Measurements from ENCODE around the gene CSTF3. TPM values are rescaled to one million over a fixed set of nuclear protein-coding genes. Genes with fewer than 3 reads are reported as not detected.
A peak's percentile ranks its signal among the peaks of the same experiment; 100 is the strongest.

The CSTF3 gene
- total RNA-seq, 1 donor from 2014 or later = 16.6 TPM

GRCh38 chr11:33094157-33094556, 67.1 kb downstream of the CSTF3 start:
- no peak for FAIRE-seq
- DNase-seq (ENCODE audit: low read depth) = no peak

GRCh38 chr11:33089776-33090175, 71.5 kb downstream of the CSTF3 start:
- Histone ChIP-seq H3K27me3 (ENCODE audit: control insufficient read depth, insufficient read depth, low read length) (no peaks in the 10 kb centered on the region), H3K36me3 (ENCODE audit: control insufficient read depth, insufficient read depth, low read length) (no peaks in the 10 kb centered on the region), H3K4me3 (ENCODE audit: low read depth, low read length) (no peak overlapping the region)
- FAIRE-seq = no peak
- no peak for TF ChIP-seq CTCF (IDR thresholded peaks at IDR 0.05; ENCODE audit: insufficient read depth, low read length, severe bottlenecking)
- peak; percentile 21 for DNase-seq (ENCODE audit: low read depth)

More at GRCh38 chr11:33094157-33094556, 67.1 kb downstream of the CSTF3 start:
- no peak overlapping the region for H3K4me3 ChIP-seq (ENCODE audit: low read depth, low read length)
- TF ChIP-seq CTCF (IDR thresholded peaks at IDR 0.05; ENCODE audit: insufficient read depth, low read length, severe bottlenecking) = no peak
- peaks cover 3% of the 10 kb centered on the region for H3K36me3 ChIP-seq (ENCODE audit: control insufficient read depth, insufficient read depth, low read length)
- H3K27me3 ChIP-seq (ENCODE audit: control insufficient read depth, insufficient read depth, low read length) = no peaks in the 10 kb centered on the region

- FAIRE-seq (no peak), DNase-seq (ENCODE audit: low read depth) (no peak)
- Histone ChIP-seq H3K27me3 (ENCODE audit: control insufficient read depth, insufficient read depth, low read length) (no peaks in the 10 kb centered on the region), H3K36me3 (ENCODE audit: control insufficient read depth, insufficient read depth, low read length) (no peaks in the 10 kb centered on the region), H3K4me3 (ENCODE audit: low read depth, low read length) (no peak overlapping the region)
- no peak for TF ChIP-seq CTCF (IDR thresholded peaks at IDR 0.05; ENCODE audit: insufficient read depth, low read length, severe bottlenecking)
Observed at GRCh38 chr11:33086017-33086416, 75.3 kb downstream of the CSTF3 start.

GRCh38 chr11:33083918-33084317, 77.4 kb downstream of the CSTF3 start:
- TF ChIP-seq CTCF (IDR thresholded peaks at IDR 0.05; ENCODE audit: insufficient read depth, low read length, severe bottlenecking) = no peak
- FAIRE-seq (no peak), DNase-seq (ENCODE audit: low read depth) (no peak)
- no peak overlapping the region for H3K4me3 ChIP-seq (ENCODE audit: low read depth, low read length)
- no peaks in the 10 kb centered on the region for H3K27me3 ChIP-seq (ENCODE audit: control insufficient read depth, insufficient read depth, low read length)
- no peaks in the 10 kb centered on the region for H3K36me3 ChIP-seq (ENCODE audit: control insufficient read depth, insufficient read depth, low read length)

GRCh38 chr11:33072465-33072864, 88.8 kb downstream of the CSTF3 start:
- peaks cover 20% of the 10 kb centered on the region for H3K36me3 ChIP-seq (ENCODE audit: control insufficient read depth, insufficient read depth, low read length)
- FAIRE-seq (no peak), DNase-seq (ENCODE audit: low read depth) (no peak)
- no peaks in the 10 kb centered on the region for H3K27me3 ChIP-seq (ENCODE audit: control insufficient read depth, insufficient read depth, low read length)
- no peak for TF ChIP-seq CTCF (IDR thresholded peaks at IDR 0.05; ENCODE audit: insufficient read depth, low read length, severe bottlenecking)
- H3K4me3 ChIP-seq (ENCODE audit: low read depth, low read length) = no peak overlapping the region

GRCh38 chr11:33068611-33069340, 92.5 kb downstream of the CSTF3 start:
- TF ChIP-seq CTCF (IDR thresholded peaks at IDR 0.05; ENCODE audit: insufficient read depth, low read length, severe bottlenecking) = no peak
- DNase-seq (ENCODE audit: low read depth) (no peak), FAIRE-seq (peak; percentile 13)
- peaks cover 24% of the 10 kb centered on the region for H3K36me3 ChIP-seq (ENCODE audit: control insufficient read depth, insufficient read depth, low read length)
- no peaks in the 10 kb centered on the region for H3K27me3 ChIP-seq (ENCODE audit: control insufficient read depth, insufficient read depth, low read length)
- H3K4me3 ChIP-seq (ENCODE audit: low read depth, low read length) = no peak overlapping the region
